Central memory CD8-positive, alpha-beta T cell (primary cell): ENCODE data around the gene NUCKS1.

Experiments
- ATAC-seq: fragments of 150-1000 bp; cut with Tn5 transposase; replicated peaks from 2 replicates; pipeline ENCODE4 v1.10.0; 2022; ENCODE audit warnings: mild to moderate bottlenecking, moderate FRiP score, moderate number of reproducible peaks; ENCODE audit not compliant: poor library complexity, severe bottlenecking; ENCODE audit errors: extremely low read depth
- DNase-seq, 2 donors: peaks; one replicate each; pipeline ENCODE4 v3.0.0; 2021; ENCODE audit warnings: low spot score in 2 of 2
- H3K27ac Mint-ChIP-seq: one replicate; pipeline ENCODE4 v1.8.0; 2022; ENCODE audit warnings: low read depth, mild to moderate bottlenecking, moderate library complexity, mixed read lengths
- H3K27me3 Mint-ChIP-seq: one replicate; pipeline ENCODE4 v1.8.0; 2022; ENCODE audit warnings: mixed read lengths
- H3K36me3 Mint-ChIP-seq: one replicate; pipeline ENCODE4 v1.8.0; 2022; ENCODE audit warnings: mild to moderate bottlenecking, moderate library complexity, mixed read lengths; ENCODE audit not compliant: insufficient read depth
- H3K4me1 Mint-ChIP-seq: one replicate; pipeline ENCODE4 v1.8.0; 2022; ENCODE audit warnings: mixed read lengths
- H3K4me3 Mint-ChIP-seq: one replicate; pipeline ENCODE4 v1.8.0; 2022; ENCODE audit warnings: mild to moderate bottlenecking, moderate library complexity, mixed read lengths
- H3K9me3 Mint-ChIP-seq: one replicate; pipeline ENCODE4 v1.8.0; 2022; ENCODE audit warnings: mixed read lengths

Gene NUCKS1

DNA sequence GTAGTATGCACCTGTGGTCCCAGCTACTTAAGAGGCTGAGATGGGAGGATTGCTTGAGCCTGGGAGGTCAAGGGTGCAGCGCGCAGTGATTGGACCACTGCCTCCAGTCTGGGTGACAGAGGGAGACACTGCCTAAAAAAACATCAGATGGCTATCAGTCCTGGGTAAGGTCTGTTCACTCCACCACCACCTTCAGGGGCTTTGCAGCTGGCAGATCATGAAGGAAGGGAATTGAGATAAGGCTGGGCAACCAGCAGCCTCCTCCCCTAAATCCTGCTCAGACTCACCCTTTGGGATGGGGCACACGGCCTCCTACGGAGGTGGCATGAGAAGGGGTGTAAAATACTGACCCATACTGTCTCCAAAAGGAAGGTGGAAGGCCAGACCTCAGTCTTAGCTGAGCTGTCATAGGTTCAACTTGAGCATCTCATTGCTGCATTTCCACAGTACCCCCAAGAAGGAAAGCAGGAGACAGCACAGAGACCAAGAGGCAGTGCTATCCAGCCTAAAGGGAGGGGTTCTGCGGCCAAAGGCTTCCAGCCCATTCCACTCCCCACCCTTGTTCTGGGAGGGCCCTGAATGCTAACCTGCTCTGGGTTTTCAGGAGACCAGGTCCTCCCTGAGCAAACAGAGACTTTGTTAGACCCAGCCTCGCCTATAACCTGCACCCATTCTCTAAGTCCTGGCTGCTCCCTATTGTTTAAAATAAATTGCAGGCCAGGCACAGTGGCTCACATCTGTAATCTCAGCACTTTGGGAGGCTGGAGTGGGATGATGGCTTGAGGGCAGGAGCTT, 83.4 kb downstream of the NUCKS1 start:
- ATAC-seq, result no peak
- no peak for DNase-seq
- Mint-ChIP-seq H3K36me3 (peaks cover 2% of the 10 kb centered on the region), H3K27me3 (peaks cover 59% of the 10 kb centered on the region), H3K4me3 (no peak overlapping the region), H3K9me3 (no peaks in the 10 kb centered on the region), H3K27ac (no peak overlapping the region), H3K4me1 (peaks cover 2% of the 10 kb centered on the region)

GRCh38 chr1:205665201-205666045, 84.6 kb downstream of the NUCKS1 start:
- peaks cover 57% of the 10 kb centered on the region for H3K27me3 Mint-ChIP-seq
- ATAC-seq (no peak), DNase-seq (no peak)
- no peaks in the 10 kb centered on the region for H3K36me3 Mint-ChIP-seq
- H3K27ac Mint-ChIP-seq, result no peak overlapping the region
- no peaks in the 10 kb centered on the region for H3K9me3 Mint-ChIP-seq
- H3K4me3 Mint-ChIP-seq, result no peak overlapping the region
- H3K4me1 Mint-ChIP-seq, result no peaks in the 10 kb centered on the region

- no peaks in the 10 kb centered on the region for H3K9me3 Mint-ChIP-seq
- no peak for ATAC-seq
- no peak overlapping the region for H3K27ac Mint-ChIP-seq
- peaks cover 53% of the 10 kb centered on the region for H3K27me3 Mint-ChIP-seq
- H3K4me3 Mint-ChIP-seq, result no peak overlapping the region
- no peaks in the 10 kb centered on the region for H3K4me1 Mint-ChIP-seq
- H3K36me3 Mint-ChIP-seq, result no peaks in the 10 kb centered on the region
- no peak for DNase-seq
Measured at GRCh38 chr1:205664399-205665017, 85.5 kb downstream of the NUCKS1 start.

- ATAC-seq, result no peak
- H3K9me3 Mint-ChIP-seq, result no peaks in the 10 kb centered on the region
Measured at GRCh38 chr1:205663286-205663936, 86.6 kb downstream of the NUCKS1 start.

More at GRCh38 chr1:205663286-205663936, 86.6 kb downstream of the NUCKS1 start:
- Mint-ChIP-seq H3K27me3 (peaks cover 47% of the 10 kb centered on the region), H3K36me3 (no peaks in the 10 kb centered on the region), H3K4me3 (no peak overlapping the region), H3K4me1 (peaks cover 5% of the 10 kb centered on the region), H3K27ac (no peak overlapping the region)
- DNase-seq, result no peak
